Esophagus squamous epithelium (tissue), 5 donors: ENCODE results near the gene NUDT8. TPM values are rescaled to one million over a fixed set of nuclear protein-coding genes. Genes with fewer than 3 reads are reported as not detected.

Experiments
- DNase-seq: peaks from one replicate; lab custom pipeline; 2025; lab: John Stamatoyannopoulos, UW
- H3K27ac ChIP-seq, 4 donors: fragments of 200-600 bp; sonication (generic); one replicate each; pipeline ENCODE4 v1.5.1; 2016 to 2019; ENCODE audit warnings: mild to moderate bottlenecking in 1 of 4
- H3K27me3 ChIP-seq, 4 donors: fragments of 200-600 bp; sonication (generic); 1 replicate in 3 of 4; 2 replicates in 1 of 4; pipeline versions ENCODE4 v1.5.1 to v1.6.0; 2017 to 2021; ENCODE audit warnings: antibody characterized with exemption in 1 of 4
- H3K36me3 ChIP-seq, 3 donors: fragments of 200-600 bp; sonication (generic); one replicate each; pipeline ENCODE4 v1.5.1; 2016 to 2019
- H3K4me1 ChIP-seq, 3 donors: fragments of 200-600 bp; sonication (generic); one replicate each; pipeline ENCODE4 v1.5.1; 2017 to 2019
- H3K4me3 ChIP-seq, 4 donors: fragments of 200-600 bp; sonication (generic); 1 replicate in 3 of 4; 2 replicates in 1 of 4; pipeline ENCODE4 v1.5.1; 2016 to 2019; ENCODE audit warnings: mild to moderate bottlenecking in 2 of 4, moderate library complexity in 1 of 4
- H3K9me3 ChIP-seq, 3 donors: fragments of 200-600 bp; sonication (generic); one replicate each; pipeline ENCODE4 v1.5.1; 2016 to 2019
- CTCF ChIP-seq, 6 experiments: fragments of 450-650 bp in 4 of 6; fragments of 200-600 bp in 2 of 6; sonication (generic) in 2 of 6; IDR thresholded peaks; one replicate each; pipeline ENCODE4 v1.5.1; 2016 to 2019; ENCODE audit warnings: antibody characterized with exemption in 6 of 6, mild to moderate bottlenecking in 4 of 6, moderate library complexity in 4 of 6
- POLR2A ChIP-seq, 4 donors: fragments of 450-650 bp; IDR thresholded peaks; one replicate each; pipeline ENCODE4 v1.6.1; 2017; ENCODE audit warnings: antibody characterized with exemption in 4 of 4, mild to moderate bottlenecking in 4 of 4, moderate library complexity in 3 of 4
- WGBS, 2 donors: methylation state at CpG; one replicate each; pipeline ENCODE4 v1.1.5; 2018; 5-methylcytosine and 5-hydroxymethylcytosine counted together
- intact Hi-C: fragments of 100-400 bp; cut with DNase I; formaldehyde crosslinking; loops from one replicate; pipeline ENCODE4 v1.15.0; 2022
- total RNA-seq, 4 donors: library from RNA; depleted of rRNA; stranded (reverse); fragments of >200 nt; gene quantifications; one replicate each; pipeline ENCODE4 v1.1.0, GENCODE V29; 2016
- donor health status: DM: yes; HTN: yes; CAD: no.

Gene NUDT8
- total RNA-seq, 4 donors from 2014 or later = 37.5 to 68.0 (median 47.0) TPM

- peaks cover 0 to 51% (median 0%) of the 10 kb centered on the region in 3 donors for H3K36me3 ChIP-seq
- H3K4me1 ChIP-seq = peaks cover 0 to 20% (median 0%) of the 10 kb centered on the region in 3 donors
- TF ChIP-seq CTCF (IDR thresholded peaks at IDR 0.05) = no peak
- TF ChIP-seq POLR2A (IDR thresholded peaks at IDR 0.05) = no peak
- H3K27me3 ChIP-seq = peaks cover 0 to 4% (median 0%) of the 10 kb centered on the region in 4 donors
- DNase-seq = no peak
- H3K4me3 ChIP-seq = no peak overlapping the region
- H3K9me3 ChIP-seq = no peaks in the 10 kb centered on the region
- H3K27ac ChIP-seq = no peak overlapping the region
- intact Hi-C loops = no loop called here
- WGBS, 2 donors = 30% methylated on average over 5 of the region's 26 CpGs; no CpG with 5 or more reads in 1 of the 2 donors
These were observed 37.9 kb upstream of the NUDT8 start for GRCh38 chr11:67667490-67668191.

GRCh38 chr11:67666676-67667489 lies 37.1 kb upstream of the NUDT8 start:
- peaks cover 0 to 54% (median 0%) of the 10 kb centered on the region in 3 donors for H3K36me3 ChIP-seq
- DNase-seq = no peak
- no peaks in the 10 kb centered on the region for H3K9me3 ChIP-seq
- intact Hi-C loops = no loop called here
- 71 to 90% methylated on average over 2 to 9 of the region's 20 CpGs for WGBS, 2 donors
- H3K4me3 ChIP-seq = no peak overlapping the region
- H3K27ac ChIP-seq = no peak overlapping the region
- peaks cover 0 to 16% (median 0%) of the 10 kb centered on the region in 3 donors for H3K4me1 ChIP-seq
- H3K27me3 ChIP-seq = peaks cover 0 to 4% (median 0%) of the 10 kb centered on the region in 4 donors
- no peak for TF ChIP-seq POLR2A (IDR thresholded peaks at IDR 0.05)
- peak in 1 of 6 experiments; percentile 13 for TF ChIP-seq CTCF (IDR thresholded peaks at IDR 0.05)

- Histone ChIP-seq H3K27me3 (peaks cover 0 to 4% (median 0%) of the 10 kb centered on the region in 4 donors), H3K9me3 (no peaks in the 10 kb centered on the region), H3K4me3 (no peak overlapping the region), H3K36me3 (peaks cover 0 to 54% (median 0%) of the 10 kb centered on the region in 3 donors), H3K27ac (no peak overlapping the region), H3K4me1 (peaks cover 0 to 11% (median 0%) of the 10 kb centered on the region in 3 donors)
- no peak for DNase-seq
- TF ChIP-seq CTCF (IDR thresholded peaks at IDR 0.05) (no peak), POLR2A (IDR thresholded peaks at IDR 0.05) (no peak)
- WGBS, 2 donors = 93 to 97% methylated on average over 5 to 7 of the region's 11 CpGs
- intact Hi-C loops = no loop called here
These were observed 36.5 kb upstream of the NUDT8 start for GRCh38 chr11:67666303-67666645.

GRCh38 chr11:67665541-67666302 lies 36.0 kb upstream of the NUDT8 start:
- Histone ChIP-seq H3K4me1 (peaks cover 0 to 5% (median 0%) of the 10 kb centered on the region in 3 donors), H3K4me3 (no peak overlapping the region), H3K9me3 (no peaks in the 10 kb centered on the region), H3K27ac (no peak overlapping the region), H3K36me3 (peaks cover 0 to 54% (median 0%) of the 10 kb centered on the region in 3 donors), H3K27me3 (peaks cover 0 to 4% (median 0%) of the 10 kb centered on the region in 4 donors)
- 79 to 83% methylated on average over 6 to 8 of the region's 24 CpGs for WGBS, 2 donors
- no peak for DNase-seq
- intact Hi-C loops = no loop called here
- TF ChIP-seq CTCF (IDR thresholded peaks at IDR 0.05) = peak in 3 of 6 experiments; percentile 20 to 50 (median 34)
- TF ChIP-seq POLR2A (IDR thresholded peaks at IDR 0.05) = no peak
